ENCODE results near the gene SEMA6A.

SEMA6A gene

GRCh38 chr5:116453988-116454411 lies 120.6 kb downstream of the SEMA6A start:
- no peak for DNase-seq

DNA sequence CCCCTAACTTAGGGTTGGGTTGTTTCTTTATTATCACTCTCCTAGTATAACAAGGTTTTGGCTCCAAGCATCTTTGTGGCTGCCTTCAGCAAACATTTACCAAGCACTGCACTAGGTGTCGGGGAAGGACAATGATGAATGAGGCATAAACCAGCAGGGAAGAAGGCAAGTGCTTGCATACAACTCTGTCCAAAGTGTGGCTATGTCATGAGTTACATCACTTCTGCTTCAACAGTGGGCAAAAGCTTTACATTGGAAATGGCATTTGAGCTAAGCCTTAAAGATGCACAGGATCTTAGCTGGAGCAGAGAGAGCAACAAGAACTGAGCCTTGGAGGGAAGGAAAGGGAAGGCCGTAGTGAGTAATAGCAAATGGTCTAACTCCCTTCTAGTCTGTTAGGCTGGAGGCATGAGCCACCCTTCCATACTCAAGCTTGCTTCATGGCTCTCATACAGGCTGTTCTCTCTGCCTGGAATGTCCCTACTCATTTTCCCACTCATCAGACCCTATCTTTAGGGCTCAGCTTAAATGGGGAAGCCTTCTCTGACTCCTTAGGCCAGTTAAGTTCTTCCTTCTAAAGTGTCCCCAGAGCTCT lies 121.8 kb downstream of the SEMA6A start:
- no peak for DNase-seq

DNA sequence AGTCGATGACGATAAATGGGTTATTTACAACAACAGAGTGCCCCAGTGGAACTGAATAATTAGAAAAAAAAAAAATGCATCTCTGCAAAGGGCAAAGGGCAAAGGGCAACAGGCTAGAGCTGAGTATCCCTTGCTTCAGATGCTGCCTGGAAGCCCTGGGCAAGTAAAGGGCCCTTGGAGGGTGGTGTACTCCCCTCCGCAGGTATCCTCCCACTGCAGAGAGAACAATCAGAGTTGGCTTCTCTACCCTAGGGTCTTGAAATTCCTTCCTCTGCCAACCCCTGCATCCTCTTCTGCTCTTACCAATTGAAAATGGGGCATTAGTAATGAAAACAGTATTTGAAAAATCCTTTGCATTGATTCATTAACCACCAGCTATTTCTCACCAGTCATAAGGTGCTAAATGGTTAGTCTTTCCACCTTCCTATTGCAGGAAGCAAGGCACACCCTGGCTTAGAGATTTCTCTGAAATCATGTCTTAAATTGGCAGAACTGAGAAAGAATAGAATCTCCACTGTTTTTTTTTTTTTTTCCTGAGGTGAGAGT lies 122.6 kb downstream of the SEMA6A start:
- DNase-seq: no peak

DNA sequence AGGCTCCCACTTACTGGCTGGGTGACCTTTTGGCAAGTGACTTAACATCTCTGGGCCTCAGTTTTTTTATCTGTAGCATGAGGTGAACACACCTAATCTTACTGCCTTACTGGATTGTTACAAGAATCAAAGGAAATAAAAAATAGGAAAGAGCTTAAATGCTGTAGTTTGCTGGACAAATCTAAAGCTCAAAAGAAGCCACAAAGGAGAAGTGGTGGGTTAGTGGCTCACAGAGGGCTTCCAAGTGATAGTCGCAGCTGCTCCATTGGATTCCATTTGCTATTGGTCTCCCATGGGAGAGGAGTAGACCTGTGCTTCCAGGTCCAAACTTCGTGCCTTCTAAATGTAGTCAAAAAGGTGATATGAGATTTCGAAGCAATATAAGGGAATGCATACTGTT lies 123.6 kb downstream of the SEMA6A start:
- no peak for DNase-seq

DNA sequence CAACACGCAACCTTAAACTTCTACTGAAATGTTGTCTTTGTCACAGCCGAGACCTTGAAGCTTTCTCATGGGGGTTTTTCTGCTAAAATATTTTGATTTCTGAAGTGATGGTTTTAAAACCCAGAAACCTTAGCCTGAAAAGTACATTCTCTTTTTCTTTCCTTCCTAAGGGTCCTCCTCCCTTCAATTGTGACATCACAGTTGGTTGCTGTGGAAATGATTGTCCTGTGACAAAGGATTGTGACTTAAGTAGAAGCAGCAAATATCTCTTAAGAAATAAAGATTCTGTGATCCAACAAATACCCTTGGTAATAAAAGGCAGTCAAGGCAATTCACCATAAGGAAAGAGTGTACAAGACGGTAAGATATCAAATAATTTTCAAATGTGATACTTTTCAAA lies 125.2 kb downstream of the SEMA6A start:
- no peak for DNase-seq

- no peak for DNase-seq
Observed at GRCh38 chr5:116448870-116449427, 125.7 kb downstream of the SEMA6A start.

DNA sequence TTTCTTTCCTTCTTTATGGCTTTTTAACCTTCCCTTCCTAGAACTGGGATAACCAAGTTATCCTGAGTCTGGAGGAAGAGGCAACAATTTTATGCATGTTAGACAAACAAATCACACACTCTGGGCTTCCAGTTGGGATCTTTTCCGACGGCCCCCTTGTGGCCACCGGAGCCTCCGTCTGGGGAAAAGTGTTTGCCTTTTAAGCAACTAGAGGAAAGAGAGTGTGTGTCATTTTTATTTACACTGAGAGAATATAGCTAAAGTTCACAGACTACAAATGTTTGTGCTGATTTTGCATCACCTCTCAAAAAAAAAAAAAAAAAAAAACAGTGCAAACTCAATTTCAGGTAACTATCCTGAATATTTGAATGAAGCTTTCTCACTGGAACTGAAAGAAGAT lies 126.2 kb downstream of the SEMA6A start:
- DNase-seq: no peak

GRCh38 chr5:116446356-116447005 lies 128.1 kb downstream of the SEMA6A start:
- DNase-seq: no peak

DNA sequence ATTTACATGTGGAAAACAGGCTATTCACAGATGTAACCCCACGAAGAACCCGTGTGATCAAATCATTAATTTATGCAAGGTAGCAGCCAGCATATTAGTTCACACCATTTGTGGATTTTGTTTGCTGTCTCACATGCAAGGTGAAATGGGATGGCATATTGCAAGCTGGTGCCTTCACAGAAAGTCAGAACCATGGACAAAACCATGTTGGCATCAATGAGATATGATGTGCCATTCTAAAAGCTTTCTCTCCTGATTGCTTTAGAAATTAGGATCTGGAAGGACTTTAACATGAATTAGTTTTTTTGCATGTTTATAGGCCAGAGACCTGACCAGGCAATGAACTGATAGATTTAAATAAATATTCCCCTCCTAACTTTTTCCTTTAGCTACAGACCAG lies 129.3 kb downstream of the SEMA6A start:
- no peak for DNase-seq

GRCh38 chr5:116444373-116445295 lies 130.0 kb downstream of the SEMA6A start:
- DNase-seq: no peak

DNA sequence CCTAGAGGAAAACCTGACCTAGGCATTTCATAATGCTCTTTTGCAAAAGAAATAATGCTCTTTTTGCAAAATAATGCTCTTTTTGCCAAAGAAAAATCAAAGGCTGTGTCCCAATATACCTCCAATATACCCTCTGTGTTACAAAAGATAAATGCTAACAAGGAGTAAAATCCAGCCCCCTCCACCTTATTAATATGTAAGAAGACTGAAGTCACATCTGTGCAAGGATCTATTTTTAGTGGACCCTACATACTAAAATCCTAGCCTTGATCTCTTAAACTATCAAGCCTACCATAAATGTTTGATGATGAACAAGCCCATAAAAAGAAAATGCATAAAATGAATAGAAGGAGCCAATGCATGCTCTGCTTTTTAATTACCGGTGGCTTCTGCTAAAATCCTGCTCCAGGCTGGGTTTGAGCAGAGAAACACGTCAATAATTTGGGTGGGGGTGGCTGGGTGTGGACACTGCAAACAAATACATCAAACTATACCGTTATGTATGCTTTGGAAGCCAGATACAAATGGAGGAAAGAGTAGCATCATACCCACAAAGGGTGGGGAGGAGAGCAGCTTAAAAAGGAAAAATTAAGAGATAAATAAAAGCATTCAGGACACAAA lies 131.6 kb downstream of the SEMA6A start:
- no peak for DNase-seq

DNA sequence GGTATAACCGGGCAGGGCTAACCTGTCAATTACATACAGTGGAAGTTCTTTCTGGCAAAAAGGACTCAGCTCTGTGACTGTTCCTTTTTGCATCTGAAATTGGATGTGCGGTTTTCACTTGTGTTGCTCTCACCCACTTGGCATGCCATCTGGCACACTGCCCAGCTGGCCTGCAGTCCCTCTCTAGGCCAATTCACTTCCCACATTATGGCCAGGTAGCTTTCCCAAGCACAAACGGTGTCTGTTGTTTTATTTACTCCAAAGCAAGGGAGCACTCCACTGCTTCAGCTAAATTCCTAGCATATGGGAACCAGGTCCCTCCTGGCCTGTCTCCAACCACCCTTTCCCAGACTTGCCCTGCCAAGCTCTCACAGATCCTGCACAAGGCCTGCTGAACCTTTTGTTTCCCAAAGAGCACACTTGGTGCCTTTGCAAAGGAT lies 132.5 kb downstream of the SEMA6A start:
- DNase-seq: peak; percentile 78

DNA sequence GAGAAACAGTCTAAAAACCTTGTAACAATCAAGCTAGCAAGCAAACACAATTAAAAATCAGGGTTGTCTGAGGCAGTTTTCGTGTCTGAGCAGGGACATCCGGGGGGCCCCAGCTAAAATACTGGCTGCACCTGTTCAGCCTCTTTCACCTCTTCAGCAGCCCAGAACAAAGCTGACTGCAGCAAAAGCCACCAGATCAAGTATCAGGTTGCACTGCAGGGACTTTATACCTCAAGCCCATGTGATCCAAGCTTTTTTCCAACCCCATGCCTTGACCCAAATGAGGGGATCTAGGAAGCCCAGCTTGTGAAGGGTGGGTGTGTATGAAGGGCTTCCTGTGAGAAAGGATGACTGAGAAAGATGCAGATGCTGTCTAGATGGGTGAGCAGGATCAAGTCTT lies 133.4 kb downstream of the SEMA6A start:
- DNase-seq: peak; percentile 34

DNA sequence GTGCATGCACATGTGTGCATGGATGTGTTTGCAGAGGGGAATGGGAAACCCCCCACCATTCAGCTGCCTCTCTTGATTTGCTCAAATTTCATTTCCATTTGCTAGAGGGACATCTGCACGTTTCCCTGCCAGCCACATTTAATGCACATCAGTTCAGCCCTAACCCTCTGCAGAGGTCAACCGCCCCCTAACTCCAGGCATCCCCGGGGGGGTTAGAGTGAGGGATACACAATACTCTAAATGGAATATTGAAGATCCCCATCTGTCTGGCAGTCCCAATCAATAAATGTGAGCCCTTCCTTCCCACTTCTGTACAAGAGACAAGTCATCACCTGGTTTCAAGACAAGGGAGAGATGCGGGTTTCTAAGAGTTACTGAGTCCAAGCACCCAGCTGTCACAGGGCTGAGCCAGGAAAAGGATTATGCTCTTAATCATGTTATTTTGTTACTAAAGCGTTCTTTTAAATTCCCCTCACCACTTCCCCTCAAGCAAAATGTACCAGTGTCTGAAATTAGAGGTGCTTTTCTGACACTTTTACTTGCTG lies 134.1 kb downstream of the SEMA6A start:
- DNase-seq: no peak

GRCh38 chr5:116439905-116440304 lies 134.7 kb downstream of the SEMA6A start:
- no peak for DNase-seq

GRCh38 chr5:116438979-116439554 lies 135.6 kb downstream of the SEMA6A start:
- no peak for DNase-seq

DNA sequence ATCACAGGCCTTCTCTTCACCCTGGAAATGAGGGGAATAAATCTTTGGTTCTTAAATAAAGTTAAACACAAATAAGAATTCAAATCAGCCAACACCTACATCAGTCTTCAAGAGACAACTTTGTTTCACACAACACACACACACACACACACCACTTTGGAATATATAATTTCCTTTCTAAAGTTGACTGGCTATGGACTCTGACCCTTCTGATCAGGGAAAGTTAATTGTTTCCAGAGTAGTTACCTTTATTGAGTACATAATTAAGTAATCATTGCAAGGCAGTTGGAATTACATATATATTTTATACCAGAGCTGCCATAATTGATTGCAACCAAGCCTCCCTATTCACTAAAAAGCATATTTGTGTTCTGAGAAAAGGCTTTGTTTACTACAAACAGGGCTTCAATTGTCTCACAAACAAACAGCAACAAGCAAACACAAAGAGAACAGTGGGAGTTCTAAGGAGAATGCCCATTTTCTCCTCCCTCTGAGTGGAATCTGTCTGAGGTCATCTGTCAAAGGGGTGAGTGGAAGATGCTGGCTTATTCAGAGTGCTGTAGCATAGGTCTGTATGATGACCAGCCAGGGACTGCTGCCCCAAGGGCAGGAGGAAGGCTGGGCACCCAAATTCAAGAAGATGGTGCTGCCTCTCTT lies 136.6 kb downstream of the SEMA6A start:
- no peak for DNase-seq

DNA sequence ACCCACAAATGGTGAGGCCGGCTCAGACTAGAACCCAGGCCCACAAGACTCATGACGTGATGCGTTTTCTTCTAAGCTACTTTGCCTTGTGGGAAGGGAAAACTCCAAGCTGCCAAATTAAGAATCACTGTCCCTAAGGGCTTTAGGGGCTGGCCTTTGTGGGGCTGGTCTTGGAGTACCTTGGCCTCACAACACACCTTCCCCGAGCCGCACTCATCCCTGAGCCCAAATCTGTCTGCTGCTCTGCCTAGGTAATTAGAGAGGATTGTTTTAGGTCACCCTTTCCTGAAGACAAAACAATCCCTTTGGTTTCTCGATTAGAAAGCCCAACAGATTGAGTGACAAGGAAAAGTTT lies 137.3 kb downstream of the SEMA6A start:
- DNase-seq: no peak

DNA sequence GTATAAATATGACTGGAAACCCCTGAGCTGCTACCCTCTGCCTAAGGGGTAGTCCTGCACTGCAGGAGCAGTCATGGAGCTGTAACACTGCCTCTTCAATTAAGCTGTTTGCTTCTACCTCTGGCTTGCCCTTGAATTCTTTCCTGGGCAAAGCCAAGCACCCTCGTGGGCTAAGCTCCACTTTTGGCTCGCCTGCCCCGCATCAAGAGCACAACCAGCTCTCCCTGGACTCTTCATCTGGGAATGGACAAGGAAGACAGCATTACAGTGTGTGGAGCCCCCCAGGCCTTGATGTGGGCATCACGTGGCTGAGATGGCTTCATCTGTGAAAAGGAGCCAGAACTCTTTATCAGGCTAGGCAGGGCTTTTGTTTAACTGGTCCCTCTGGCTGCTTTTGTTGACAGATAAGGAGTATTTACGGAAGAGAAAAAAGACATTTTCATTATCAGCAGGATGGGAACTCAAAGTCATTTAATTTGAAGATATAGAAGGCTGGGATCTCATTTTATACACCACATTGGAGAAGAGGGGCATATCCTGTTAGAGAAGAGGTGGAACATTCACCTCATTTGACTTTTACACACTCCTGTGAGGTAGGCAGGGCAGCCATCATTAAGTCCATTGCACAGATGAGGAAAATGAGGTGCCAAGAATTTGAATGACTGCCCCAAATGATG lies 137.8 kb downstream of the SEMA6A start:
- no peak for DNase-seq

GRCh38 chr5:116428966-116429365 lies 145.7 kb downstream of the SEMA6A start:
- DNase-seq: no peak

- DNase-seq: no peak
Observed at GRCh38 chr5:116428413-116428812, 146.2 kb downstream of the SEMA6A start.

Measured in NCI-H1105 (cell line).